HuH-7.5 (cell line): Measurements from ENCODE around the gene PRR20B.
"Not testable (repeated sequence)": the region's sequence is repeated elsewhere in the genome, so short reads cannot be mapped to it uniquely, and the experiment has no call there.

Experiments
- DNase-seq: peaks from one replicate; pipeline ENCODE4 v3.0.0; 2011; ENCODE audit warnings: low spot score

Gene PRR20B

DNA sequence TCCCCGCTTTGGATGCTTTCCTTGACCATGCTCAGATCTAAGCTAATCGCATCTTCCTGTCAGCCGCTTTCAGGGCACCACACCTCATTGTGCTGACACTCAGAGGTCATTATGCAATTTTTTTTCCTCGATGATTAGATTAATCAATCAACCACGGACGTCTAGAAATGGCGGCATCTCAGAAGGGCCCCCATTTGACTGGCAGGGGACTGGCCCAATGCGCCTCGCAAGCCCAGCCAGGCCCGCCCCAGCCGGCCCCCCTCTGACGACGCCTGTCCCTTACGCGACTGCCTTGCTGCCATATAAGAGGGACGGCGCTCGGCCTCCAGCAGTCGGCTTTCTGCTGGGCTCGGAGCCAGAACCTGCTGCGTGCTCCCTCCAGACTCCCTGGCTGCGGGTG lies at the start of gene PRR20B:
Gene PRR20B (plus strand): TSS at position 301 of the 400 bp plus-strand sequence. CDS start 387 bp downstream, outside the sequence.
- DNase-seq, result not testable (repeated sequence)

DNA sequence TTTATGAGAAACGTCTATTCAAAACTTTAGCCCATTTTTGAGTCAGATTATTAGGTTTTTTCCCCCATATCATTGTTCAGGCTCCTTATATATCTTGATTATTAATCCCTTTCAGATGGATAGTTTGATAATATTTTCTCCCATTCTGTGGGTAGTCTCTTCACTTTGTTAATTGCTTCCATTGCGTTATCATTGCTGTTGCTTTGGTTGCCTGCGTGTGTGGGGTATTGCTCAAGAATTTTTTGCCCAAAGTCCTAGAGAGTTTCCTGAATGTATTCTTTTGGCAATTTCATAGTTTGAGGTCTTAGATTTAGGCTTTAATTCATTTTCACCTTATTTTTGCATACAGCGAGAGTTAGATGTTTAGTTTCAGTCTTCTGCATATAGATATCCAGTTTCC lies 32.3 kb upstream of the PRR20B start:
- no peak for DNase-seq

DNA sequence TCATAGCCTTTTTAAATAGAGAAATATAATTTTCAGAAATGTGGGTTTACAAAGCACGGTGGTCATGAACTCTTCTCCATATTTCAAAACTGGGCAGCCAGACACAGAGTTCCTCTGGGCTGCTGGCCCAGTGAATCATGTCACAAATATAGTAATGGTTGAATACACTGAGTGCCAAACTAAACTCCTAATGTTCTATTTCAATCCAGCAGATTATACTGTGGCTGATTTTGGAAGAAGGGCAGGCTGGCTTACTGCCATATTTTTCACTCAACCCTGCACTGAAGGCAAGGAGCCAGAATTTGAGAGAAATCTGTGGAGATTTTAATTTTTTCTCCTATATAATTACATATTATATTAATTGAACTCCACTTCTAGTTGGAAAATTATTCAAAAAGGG lies 23.6 kb upstream of the PRR20B start:
- DNase-seq, result no peak

DNA sequence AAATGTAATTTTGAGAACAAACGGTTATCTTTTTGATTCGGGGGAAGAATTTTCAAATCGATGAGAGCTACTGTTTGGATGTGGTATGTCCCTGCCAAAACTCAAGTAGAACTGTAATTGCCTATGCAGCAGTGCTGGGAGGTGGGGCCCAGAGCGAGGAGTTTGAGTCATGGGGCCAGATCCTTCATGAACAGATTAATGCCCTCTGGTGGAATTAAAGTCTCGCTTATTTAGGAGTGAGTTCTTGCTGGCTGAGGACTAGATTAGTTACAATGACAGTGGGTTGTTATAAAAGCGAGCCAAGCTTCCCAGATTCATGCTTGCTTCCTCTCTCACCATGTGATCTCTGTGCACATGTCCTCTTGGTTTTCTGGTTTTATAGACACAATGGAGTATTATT lies 18.4 kb upstream of the PRR20B start:
- DNase-seq, result no peak

DNA sequence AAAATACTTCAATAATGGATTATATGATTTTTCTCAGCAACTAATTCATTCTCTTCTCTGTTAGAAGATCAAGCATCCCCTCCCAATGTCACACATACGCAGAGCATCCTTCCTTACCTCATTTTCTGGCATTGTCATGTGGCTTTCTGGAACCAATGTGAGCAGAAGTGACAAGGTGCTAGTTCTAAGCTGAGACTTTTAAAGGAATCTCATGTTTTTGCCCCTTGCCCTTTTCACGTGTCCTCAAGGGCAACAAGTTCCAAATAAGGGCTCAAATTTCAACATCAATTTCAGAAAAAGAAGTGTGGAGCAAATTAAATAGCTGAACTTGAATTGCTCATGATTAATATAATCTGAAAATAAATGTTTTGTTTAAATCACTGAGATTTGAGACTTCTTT lies 11.2 kb upstream of the PRR20B start:
- DNase-seq, result no peak

DNA sequence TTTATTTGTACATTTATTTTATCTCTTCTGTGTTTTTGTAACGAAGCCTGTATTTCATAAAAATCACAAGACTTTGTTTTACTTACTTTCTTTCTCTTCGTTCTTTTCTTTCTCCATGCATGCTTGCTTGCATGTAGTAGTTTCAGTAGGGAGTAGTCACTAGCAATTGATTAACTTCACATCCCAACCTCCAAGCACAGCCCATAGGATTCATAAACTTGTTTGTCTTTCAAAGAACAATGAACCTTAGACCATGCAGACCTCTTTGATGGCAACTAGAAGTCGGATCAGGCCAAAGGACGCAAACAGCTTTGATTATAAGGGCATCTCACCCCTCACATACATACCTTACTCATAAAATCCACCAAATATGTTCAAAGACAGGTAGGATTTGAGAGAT lies 9.7 kb upstream of the PRR20B start:
- peak; percentile 74 for DNase-seq

DNA sequence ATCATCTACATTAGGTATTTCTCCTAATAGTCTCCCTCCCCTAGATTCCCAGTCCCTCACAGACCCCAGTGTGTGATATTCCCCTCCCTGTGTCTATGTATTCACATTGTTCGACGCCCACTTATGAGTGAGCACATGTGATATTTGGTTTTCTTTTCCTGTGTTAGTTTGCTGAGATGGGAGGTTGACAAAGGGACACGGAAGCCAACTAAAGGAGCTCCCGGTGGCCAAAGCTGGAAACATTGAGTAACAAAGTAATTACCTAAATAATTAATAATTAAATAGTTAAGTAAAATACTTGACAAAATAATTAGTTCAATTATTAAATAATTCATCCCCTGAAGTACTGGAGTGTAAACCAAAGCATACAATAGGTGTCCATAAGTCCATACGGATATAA lies 8.3 kb upstream of the PRR20B start:
- DNase-seq, result no peak

DNA sequence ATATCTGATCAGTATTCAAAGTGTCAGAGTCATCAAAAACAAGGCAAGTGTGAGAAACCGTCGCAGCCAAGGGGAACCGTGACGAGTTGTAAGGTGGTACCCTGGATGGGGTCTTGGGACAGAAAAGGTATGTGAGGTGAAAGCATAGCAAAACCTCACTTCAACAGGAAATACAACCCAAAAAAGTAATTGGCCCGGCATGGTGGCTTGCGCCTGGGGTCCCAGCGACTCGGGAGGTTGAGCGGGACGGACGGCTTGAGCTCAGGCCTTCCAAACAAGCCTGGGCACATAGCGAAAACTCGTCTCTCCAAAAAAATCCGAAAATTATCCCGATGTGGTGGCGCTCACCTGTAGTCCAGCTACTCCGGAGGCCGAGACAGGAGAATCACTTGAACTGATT lies 7.5 kb upstream of the PRR20B start:
- not testable (repeated sequence) for DNase-seq

DNA sequence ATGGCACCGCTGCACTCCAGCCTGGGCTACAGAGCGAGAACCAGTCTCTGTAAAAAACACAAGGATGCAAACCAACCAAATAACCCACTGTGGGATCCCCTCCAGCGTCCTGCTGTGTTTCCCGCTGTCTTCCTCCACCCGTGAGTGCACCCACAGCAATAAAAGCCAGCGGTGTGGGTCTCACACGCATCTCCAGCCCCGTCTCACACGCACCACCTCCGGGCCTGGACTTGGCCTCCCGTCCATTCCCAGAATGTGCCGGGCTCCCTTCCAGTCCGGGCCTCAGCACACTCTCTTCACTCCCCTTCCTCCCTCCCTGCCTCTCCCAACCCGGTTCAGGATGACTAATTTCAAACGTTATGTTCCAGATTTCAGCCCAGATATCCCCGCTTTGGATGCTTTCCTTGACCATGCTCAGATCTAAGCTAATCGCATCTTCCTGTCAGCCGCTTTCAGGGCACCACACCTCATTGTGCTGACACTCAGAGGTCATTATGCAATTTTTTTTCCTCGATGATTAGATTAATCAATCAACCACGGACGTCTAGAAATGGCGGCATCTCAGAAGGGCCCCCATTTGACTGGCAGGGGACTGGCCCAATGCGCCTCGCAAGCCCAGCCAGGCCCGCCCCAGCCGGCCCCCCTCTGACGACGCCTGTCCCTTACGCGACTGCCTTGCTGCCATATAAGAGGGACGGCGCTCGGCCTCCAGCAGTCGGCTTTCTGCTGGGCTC lies 6.9 kb upstream of the PRR20B start, which contains the start of gene PRR20A:
Gene PRR20A (plus strand): TSS at position 684 of the 734 bp plus-strand sequence. CDS start 387 bp downstream, outside the sequence.
- not testable (repeated sequence) for DNase-seq

DNA sequence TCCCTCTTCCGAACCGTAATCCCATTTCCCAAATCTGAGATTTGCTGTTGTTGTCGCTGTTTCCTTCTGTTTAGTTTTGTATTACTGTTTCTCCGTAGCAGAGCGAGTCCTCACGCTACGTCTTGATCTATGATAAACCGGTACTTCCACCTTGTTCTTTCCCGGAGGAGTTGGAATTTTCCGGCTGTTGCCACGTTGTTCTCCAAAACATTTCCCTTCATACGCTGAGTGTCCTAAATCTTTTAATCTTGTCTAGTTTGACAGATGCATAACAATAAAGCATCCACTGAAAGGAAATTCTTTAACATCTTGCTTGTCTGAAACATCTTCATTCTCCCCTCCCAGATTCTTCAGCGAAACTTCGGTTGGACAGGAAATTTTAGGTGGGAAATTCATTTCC lies 818 bp downstream of the PRR20B start:
- not testable (repeated sequence) for DNase-seq

DNA sequence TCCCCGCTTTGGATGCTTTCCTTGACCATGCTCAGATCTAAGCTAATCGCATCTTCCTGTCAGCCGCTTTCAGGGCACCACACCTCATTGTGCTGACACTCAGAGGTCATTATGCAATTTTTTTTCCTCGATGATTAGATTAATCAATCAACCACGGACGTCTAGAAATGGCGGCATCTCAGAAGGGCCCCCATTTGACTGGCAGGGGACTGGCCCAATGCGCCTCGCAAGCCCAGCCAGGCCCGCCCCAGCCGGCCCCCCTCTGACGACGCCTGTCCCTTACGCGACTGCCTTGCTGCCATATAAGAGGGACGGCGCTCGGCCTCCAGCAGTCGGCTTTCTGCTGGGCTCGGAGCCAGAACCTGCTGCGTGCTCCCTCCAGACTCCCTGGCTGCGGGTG lies 6.5 kb downstream of the PRR20B start, which contains the start of gene PRR20C:
Gene PRR20C (plus strand): TSS at position 301 of the 400 bp plus-strand sequence. CDS start 387 bp downstream, outside the sequence.
- DNase-seq, result not testable (repeated sequence)

DNA sequence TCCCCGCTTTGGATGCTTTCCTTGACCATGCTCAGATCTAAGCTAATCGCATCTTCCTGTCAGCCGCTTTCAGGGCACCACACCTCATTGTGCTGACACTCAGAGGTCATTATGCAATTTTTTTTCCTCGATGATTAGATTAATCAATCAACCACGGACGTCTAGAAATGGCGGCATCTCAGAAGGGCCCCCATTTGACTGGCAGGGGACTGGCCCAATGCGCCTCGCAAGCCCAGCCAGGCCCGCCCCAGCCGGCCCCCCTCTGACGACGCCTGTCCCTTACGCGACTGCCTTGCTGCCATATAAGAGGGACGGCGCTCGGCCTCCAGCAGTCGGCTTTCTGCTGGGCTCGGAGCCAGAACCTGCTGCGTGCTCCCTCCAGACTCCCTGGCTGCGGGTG lies 13.0 kb downstream of the PRR20B start, which contains the start of gene PRR20D:
Gene PRR20D (plus strand): TSS at position 301 of the 400 bp plus-strand sequence. CDS start 387 bp downstream, outside the sequence.
- DNase-seq, result not testable (repeated sequence)

DNA sequence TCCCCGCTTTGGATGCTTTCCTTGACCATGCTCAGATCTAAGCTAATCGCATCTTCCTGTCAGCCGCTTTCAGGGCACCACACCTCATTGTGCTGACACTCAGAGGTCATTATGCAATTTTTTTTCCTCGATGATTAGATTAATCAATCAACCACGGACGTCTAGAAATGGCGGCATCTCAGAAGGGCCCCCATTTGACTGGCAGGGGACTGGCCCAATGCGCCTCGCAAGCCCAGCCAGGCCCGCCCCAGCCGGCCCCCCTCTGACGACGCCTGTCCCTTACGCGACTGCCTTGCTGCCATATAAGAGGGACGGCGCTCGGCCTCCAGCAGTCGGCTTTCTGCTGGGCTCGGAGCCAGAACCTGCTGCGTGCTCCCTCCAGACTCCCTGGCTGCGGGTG lies 19.6 kb downstream of the PRR20B start, which contains the start of gene PRR20E:
Gene PRR20E (plus strand): TSS at position 301 of the 400 bp plus-strand sequence. CDS start 387 bp downstream, outside the sequence.
- DNase-seq, result not testable (repeated sequence)

DNA sequence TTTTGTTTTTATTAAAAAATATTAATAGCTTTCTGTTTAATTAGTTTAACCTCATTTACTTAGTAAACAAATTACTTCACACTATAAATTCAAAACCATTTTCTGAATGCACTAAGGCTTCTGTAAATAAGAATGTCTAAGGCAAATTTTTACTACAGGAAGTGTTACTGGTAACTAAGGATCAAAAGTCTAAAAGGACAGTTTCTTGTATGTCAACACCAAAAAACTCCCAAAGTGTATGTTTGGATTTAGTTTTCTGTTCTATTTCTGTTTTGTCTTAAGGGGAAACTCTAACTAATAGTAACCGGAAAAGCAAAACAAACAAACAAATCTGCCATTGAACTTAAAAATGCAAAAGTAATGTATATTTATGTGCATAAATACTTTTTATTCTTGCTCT lies 44.4 kb downstream of the PRR20B start:
- DNase-seq, result no peak
